ENCODE results near the gene TULP1.

Gene TULP1

DNA sequence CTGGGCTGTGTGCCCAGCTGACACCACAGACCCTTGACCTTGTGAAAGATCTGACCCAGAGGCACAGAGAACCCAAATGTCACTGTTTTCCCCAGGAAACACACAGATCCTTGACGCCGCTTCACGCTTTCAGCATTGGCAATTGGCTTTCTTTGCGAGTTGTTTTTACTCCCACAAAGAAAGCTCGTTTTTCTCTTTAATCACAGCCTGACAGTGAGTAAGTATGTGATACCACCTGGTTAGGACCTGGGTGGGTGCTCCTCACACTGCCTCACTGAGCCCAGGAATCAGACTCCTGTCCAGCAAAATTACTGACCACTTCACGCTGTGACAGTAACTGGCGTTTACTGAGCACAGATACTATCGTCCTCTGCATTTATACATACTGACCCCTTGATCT, 31.5 kb downstream of the TULP1 start:
- no peak for DNase-seq

DNA sequence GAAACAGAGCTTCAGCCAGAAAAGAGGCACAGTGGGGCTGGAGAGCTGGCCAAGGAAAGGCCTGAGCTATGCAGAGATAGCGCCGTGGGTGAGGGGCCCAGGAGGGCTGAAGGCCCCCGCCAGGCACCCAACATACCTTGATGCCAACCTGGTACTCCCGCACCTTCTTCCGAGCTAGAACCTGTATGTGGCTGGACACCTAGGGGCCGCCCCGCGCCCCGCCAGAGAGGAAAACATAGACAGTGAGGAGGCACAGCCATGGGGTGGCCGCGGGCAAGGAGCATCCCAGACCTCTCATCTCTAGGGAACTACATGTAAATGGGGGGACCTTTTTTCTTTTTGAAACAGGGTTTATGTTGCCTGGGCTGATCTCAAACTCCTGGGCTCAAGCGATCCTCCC, 32.5 kb downstream of the TULP1 start:
- DNase-seq = no peak

DNA sequence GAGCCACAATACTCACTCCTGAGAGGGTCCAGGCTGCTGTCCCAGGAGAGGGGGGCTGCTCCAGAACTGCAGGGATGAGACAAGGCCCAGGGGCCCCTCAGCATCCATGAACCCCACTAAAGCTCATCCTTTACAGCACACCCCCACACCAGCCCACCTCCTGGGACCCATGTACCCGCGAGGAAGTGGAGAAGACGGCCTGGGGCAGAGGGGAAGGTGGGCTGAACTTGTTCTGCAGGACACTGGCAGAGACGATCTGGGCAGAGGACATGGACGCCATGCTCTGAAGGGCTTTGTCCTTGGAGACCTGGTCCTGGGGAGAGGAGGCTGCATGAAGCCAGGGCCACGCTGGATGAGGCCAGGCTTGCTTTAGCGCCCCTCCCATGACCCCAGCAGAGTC, 34.4 kb downstream of the TULP1 start:
- no peak for DNase-seq

DNA sequence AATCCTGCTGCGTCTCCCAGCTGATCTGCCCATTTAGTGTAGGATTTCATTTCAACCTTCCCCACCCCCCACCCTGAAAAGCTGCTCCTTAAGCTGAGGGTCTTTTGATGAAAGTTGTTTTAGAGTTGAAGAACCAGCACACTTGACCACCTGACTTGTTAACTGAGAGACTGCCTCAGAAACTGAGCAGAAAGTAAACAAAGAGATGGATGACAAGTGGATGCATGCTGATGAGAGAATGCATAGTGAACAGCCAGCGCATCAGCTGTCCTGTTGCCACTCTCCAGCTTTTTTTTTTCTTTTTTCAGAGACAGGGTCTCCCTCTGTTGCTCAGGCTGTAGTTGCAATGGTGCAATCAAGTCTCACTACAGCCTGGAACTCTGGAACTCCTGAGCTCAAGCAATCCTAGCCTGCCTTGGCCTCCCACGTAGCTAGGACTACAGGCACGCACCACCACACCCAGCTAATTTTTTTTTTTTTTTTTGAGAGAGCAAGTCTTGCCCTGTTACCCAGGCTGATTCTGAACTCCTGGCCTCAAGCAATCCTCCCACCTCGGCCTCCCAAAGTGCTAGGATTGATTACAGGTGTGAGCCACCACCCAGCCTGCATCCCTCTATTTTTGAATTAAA, 35.0 kb downstream of the TULP1 start:
- no peak for DNase-seq

DNA sequence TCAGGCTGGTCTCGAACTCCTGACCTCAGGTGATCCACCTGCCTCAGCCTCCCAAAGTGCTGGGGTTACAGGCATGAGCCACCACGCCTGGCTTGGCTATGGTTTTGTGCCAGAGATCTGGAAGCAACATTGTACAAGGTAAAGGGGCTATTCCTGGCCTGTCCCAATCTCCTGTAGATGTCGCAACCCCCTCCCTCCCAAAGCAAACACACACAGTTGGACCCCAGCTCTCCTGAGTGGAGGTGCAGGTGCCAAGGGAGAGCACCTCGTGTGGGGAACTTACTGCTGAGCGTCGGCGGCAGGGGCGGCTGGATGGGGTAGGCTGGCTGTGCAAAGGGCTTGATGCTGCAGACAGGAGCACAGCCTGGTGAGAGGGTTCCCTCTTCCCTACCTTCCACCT, 35.7 kb downstream of the TULP1 start:
- DNase-seq = no peak

DNA sequence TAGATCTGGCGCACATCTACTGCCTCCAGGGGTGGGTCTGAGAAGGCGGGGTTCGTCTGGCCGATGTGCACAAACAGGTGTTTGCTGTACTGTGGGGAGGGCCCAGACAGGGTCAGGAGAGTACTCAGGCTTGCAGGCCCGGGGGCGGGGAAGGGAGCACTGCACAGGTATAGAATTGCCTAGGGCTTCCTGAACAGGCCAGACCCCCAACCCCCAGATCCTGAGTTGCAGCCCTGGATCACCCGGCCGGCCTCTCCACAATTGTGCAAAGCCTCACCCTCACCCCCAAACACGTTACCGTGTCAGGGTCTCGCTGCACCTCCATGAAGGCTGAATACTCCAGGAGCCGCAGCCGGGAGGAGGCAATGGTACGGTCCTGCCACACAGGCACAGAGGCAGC, 36.7 kb downstream of the TULP1 start:
- DNase-seq = no peak

DNA sequence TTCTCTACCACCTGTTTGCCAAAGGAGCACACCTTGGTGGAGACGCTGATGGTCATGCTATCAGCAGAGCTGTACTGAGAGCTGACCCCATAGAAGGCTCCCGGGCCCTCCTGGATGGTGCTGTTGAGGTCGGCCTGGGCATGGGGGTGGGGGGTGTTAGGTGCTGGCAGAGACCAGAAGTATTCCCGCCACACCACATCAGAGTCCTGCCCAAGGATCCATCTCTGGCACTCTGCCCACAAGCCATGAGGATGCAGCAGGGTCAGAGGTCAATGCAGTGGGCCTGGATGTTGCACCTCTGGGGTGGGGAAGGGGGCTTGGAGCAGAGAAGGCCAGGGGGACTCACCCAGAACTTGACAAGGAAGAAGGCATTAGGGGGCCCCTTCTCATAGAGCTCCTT, 37.1 kb downstream of the TULP1 start:
- no peak for DNase-seq

DNA sequence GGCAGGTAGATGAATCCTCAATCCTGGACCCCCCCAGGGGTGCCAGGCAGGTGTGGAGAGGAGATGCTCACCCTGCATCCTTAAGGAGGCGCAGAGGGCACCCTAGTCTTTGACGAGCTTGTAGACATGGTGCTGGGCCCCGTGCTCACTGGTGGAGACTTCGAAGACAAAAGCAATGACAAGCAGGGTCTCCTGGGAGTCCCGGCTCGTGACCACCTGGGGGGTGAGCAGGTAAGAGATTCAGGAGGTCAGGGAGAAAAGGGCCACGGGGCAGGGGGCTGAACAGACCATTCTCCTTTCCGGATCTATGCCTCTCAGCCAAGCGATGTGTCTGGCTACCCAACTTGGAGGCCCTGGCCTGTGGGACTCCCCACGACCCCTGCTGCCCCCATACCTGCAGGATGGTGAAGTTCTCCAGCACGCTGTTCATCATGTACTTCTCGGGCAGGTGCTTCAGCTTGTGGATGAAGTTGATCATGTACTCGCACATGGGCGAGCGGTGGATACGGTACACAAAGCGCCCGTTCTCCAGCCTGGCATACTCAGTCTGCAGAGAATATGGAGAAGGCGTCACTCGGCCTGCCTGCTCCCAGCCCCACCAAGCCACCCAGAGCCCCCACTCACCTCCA, 37.6 kb downstream of the TULP1 start:
- DNase-seq = no peak

DNA sequence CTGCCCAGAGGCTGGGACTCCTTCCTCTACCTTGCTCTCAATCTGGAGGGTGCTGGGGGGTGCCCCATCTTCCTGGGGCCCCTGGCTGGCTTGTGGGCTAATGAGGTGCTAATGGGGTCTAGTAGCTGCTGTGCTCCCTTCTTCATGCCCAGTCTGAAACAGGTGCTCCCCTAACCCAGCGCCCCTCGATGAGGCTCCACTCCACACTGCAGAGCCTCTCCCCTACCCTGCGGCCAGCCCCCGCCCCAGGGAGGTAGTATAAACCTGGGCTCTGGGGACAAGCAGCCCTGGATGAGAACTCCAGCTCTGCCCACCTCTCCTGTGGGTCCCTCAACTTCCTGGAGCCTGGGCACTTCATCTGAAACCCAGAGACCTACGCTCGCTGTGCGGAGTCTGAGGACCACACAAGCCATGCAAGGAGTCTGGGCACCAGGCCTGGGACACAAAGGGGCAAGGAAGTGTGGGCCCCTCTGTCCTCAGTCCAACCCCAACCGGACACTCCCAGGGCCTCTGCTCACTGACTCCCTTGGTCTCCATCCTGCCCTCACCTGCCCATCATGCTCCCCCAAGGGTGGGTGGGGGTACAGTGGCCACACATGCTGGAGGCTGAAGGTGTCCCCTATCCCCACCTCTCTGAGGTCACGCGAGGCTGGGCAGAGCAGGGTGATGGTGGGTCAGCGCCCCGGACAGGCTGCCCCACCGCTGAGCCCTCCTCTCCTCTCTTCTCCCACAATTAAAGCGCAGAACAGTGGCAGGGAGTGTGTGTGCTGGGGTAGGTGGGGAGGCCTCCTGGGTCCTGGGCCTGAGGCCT, 38.4 kb downstream of the TULP1 start:
- no peak for DNase-seq

DNA sequence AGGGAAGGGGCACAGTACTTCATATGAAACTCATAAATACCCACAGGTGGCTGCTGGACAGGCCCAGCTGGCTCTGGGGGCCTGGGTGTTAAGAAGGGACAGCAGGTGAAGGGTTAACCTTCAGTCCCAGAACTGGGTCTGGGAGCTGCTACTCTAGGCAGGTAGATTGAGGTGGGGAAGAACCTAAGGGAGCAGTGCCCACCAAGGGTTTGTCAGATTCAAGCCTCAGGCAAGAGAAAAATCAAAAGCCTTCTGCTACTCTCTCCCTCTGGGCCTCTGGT, 38.9 kb downstream of the TULP1 start:
- no peak for DNase-seq

DNA sequence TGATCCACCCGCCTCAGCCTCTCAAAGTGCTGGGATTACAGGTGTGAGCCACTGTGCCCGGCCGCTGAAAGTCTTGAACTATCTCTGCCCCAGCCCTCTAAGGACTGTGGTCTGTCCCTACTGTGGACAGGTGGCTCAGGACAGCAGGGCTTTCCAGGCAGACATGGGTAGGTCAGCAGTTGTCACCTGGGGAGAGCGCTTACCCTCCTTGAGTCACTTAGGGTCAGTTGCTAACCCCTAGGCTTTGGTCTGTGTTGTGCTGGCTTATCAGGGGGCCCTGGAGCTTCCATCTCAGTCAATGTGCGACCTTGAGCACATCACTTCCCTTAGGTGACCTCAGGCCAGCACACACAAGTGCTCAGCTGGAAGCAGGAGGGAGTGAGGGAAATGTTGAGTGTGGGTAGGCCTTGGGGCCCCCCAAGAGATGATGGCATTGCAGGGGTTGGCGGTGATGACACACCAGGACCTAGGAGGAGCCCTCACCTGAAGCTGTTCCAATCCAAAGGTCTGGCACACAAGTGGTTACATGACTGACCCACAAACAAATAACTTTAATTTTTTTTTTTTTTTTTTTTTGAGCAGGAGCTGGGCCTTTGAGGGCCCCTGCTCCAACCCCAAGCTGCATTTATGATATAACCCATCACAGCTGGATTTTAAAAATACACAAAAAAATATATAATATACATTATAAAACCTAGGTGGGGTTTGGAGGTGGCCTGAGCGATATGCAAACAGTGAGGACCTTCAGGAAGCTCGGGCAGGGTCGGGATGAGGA, 39.4 kb downstream of the TULP1 start:
- no peak for DNase-seq

DNA sequence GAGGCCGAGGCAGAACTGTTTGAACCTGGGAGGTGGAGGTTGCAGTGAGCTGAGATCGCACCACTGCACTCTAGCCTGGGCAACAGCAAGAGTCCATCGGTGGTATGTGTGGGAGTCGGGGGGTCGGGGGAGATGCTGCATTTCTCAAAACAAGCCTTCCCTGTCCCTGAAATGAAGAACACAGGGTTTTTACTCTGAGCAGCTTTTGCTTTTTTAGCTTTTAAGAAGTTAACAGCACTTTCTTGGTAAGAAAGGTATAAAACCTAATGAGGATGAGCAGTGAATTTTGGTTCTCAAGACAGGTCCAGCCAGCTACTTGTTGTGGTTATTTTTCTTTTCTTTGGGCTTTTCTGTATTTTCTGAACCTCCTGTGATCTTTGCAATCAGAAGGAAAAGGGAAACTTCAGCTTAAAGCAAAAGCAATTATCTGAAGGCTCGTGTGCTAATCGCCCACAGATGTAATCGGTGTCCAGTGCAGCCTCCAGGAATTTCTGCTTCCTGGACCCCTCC, 40.8 kb downstream of the TULP1 start:
- DNase-seq = no peak

DNA sequence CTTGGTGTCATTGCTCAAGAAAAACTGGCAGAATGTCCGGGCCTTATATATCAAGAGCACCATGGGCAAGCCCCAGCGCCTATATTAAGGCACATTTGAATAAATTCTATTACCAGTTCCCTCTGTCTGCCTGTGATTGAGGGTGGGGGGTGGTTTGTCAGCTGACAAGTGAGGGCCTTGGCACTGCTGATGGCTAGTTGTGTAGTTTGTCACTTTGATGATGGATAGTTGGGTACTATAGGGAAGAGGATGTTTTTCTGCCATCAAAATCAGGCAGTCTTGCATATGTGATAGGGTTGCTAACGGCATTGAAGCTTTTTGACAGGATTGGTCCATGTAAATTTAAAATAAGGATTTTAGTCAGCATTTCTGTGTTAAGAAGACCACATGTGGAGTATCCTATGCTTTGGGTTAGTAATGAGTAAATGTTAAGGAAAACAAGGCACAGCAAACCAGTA, 42.0 kb downstream of the TULP1 start:
- no peak for DNase-seq

DNA sequence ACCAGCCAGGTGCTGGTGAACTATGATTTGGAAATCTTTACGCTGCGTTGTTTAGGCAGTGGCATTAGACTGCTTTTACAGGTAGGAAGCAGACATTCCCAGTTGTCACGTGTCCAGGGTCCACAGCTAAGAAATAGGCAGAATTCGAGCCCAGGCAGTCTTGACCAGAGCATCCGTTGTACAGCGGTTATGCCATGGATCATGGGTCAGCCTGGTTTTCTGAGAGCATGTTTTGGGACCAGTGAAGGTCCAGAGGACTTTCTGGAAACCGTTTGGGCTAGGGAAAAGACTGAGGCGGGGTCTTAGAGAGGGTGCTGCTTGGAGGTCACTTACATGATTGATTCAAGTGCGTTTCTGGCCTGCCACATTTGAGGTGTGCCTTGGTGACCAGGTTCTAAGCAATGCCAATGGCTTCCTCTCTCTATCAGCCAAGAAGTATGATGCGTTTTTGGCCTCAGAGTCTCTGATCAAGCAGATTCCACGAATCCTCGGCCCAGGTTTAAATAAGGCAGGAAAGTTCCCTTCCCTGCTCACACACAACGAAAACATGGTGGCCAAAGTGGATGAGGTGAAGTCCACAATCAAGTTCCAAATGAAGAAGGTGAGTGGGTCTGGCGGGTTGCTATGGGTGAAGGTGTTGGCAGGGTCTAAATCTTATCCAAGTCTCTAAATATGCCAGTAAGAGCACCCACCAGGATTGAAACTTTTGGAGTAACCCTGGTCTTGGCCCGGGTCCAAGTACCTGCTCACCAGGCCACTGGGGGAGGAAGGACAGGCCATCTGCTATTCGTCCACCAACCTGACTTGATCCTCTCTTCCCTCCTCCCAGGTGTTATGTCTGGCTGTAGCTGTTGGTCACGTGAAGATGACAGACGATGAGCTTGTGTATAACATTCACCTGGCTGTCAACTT, 42.7 kb downstream of the TULP1 start:
- no peak for DNase-seq

DNA sequence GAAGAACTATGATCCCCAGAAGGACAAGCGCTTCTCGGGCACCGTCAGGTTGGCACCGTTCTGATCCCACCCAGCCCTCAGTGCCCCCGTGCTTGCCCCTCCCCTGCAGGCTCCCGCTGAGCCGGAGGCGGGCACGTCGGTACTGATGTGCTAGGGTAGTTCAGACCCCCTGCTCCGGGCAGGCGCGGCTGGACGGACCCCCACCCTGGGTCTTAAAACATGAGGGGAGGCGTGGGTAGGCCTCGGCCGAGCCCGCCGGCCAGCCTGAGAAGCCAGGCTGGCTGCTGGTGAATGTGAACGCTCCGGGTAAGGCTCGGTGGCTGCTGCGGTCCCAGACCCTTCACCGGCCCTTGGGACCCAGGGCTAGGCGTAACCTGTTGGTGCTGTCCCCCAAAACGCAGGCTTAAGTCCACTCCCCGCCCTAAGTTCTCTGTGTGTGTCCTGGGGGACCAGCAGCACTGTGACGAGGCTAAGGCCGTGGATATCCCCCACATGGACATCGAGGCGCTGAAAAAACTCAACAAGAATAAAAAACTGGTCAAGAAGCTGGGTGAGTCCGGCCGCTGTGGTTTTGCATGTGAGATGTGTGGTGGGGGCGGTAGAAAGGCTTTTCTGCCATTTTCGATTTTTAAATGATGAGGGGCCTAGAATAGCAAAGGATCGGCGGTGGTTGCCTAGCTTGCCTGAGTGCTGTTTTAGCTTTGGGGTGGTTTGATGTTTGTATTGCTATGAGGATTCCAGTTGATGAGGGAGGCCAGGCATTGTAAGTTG, 43.5 kb downstream of the TULP1 start:
- DNase-seq = no peak

DNA sequence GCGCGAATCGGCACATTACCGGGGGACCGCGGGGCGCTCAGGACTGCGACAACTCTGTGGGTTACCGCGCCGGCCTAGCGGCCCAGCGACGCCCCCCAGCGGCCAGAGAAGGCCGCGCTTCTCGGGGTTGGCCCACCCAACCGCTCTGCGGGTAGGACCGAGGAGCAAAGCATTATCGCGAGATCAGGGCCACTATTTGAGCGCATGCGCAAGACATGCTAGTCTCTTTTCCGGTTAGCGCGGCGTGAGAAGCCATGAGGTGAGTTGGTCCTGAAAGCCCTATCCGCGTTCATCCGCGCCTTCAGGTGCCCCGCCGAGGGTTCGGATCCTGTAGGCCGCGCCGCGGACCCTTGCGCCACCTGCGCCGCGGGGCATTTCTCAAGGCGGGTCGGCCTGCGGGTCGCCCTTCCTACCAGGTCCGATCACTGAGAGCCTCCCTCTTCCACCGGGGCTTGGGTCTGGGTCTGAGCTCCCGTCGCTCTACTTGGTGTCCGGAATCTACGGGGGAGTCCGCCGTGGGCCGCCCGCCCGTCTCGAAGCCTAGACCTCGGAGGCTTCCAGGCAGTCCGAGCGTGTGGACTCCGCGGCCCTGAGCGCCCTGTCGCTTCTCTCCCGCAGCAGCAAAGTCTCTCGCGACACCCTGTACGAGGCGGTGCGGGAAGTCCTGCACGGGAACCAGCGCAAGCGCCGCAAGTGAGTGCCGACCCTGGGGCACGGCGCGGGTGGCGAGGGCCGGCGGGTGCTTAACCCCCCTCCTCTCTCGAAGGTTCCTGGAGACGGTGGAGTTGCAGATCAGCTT, 44.3 kb downstream of the TULP1 start, which contains the start of gene RPL10A:
Gene RPL10A (plus strand): TSS at position 221 of the 799 bp plus-strand sequence. CDS start 34 bp downstream, at position 255.
- DNase-seq = peak; percentile 86 to 93

DNA sequence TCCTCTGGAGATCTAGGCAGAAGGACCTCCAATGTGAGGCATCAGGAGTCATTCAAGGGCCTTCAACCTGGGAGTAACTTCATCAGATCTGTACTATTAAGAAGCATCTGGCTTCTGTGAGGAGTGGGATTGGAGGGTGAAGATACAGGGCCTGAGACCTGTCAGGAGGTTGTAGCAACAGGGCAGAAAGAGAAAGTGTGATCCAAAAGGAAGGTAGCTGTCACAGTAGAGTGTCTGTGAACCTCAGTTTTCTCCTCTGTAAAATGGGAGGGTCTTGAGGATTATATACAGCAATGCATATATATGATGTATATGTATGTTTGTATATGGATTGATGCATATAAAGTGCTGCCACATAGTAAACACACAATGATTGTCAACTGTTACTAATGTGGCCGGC, 47.0 kb downstream of the TULP1 start:
- no peak for DNase-seq

DNA sequence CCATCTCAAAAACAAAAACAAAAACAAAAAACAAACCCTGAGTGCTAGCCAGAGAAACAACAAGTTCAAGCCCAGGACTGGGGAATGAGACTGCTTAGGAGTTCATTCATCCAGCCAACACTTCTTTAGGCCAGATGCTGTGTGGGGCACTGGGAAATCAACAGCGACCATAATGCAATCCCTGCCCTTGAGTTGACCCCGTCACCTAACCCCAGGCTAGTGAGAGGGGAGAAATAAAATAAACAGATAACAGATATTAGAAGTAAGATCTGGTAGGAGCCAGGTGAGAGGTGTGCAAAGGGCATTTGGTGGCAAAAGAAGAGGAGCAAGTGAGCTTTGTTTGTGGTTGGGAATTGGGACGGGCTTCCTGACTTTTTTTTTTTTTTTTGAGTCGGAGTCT, 49.4 kb downstream of the TULP1 start:
- DNase-seq = no peak

DNA sequence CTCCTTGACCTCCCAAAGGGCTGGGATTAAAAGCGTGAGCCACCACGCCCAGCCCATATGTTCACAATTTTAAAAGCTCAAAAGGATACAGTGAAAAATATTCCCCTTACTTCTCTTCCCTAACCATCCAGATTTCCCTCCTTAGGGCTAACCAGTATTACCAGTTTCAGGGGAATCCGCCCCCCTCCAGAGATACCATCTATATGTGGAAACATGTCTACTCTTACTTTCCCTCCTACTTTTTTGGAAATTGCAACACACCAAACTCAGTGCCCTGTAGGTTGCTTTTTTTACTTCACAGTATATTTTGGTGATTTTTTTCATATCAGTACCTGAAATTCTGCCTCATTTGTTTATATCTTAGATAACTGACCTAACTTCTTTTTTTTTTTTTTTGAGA, 51.4 kb downstream of the TULP1 start:
- no peak for DNase-seq

DNA sequence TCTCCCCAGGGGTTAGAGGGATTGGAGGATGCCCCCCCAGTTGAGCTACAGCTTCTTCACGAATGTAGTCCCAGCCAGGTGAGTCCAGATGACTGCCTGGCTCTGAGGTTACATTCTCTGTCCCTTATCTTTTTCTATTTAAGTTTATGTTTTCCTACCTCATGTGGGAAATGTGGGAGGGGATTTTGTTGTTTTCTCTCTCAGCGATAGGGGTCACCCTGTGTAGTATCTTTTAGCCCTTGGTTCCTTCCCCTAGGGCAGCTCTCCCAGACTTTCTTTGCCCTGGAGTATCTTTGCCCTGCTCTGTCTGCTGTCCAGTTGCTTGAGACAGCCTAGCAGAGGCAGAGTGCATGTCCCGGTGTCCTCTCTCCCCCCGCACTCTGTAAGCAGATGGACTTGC, 54.8 kb downstream of the TULP1 start:
- DNase-seq = no peak

Data from bone marrow (tissue), 2 donors.